Measurements from ENCODE around the gene SLC25A4. TPM values are rescaled to one million over a fixed set of nuclear protein-coding genes. Genes with fewer than 3 reads are reported as not detected.

SLC25A4 gene
- total RNA-seq, 2 experiments from 2014 or later, result 8.5 to 8.7 TPM

DNA sequence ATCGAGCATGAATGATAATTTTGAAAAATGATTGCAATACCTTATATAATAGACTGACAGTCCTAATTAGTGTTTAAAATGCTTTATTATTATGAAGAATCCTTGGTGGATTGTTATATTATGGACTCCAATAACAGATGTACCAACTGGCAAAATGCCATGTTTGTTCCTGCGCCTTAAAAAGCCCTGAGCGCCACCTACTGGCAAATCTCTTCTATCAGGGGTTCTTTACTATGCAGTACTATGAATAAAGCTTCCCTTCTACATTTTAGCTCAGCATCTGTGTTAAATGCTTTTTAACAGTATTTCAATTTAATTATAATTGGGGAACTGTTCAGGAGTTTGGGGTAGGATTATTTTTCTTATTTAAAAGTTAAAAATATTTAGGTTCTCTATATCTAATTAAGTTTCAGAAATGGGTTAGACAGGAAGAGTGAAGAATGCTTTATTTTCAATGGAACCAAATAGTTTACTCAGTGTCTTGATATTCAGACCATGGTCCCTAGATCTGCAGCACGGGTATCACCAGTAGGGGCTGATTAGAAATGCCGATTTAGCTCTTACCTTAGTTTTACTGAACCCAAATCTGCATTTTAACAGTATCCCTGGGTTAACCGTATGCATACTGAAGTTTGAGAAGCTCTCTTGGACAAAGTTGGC is 40.7 kb downstream of the SLC25A4 start:
- Mint-ChIP-seq H3K27me3 (no peaks in the 10 kb centered on the region), H3K9me3 (no peaks in the 10 kb centered on the region), H3K36me3 (ENCODE audit: low read depth) (peaks cover 20% of the 10 kb centered on the region), H3K27ac (no peak overlapping the region), H3K4me1 (ENCODE audit: low read depth) (peaks cover 33% of the 10 kb centered on the region), H3K4me3 (no peak overlapping the region)
- ChIA-PET CTCF (interaction anchor here (0.6 to 6.5 kb wide), 37 partner anchors 10 to 242 kb away, joined by 3 to 81 read pairs (median 4); partner anchors contain the start of genes SLC25A4 and UFSP2), POLR2A (interaction anchor here (0.7 kb wide), 1 partner anchor 21 kb away, joined by 3 read pairs; no protein-coding TSS in a partner anchor)
- TF ChIP-seq CTCF (IDR thresholded peaks at IDR 0.05), result peak; percentile 85
- intact Hi-C loops (cut with micrococcal nuclease), result no loop called here
- peak; percentile 60 for ATAC-seq
- peak; percentile 89 for DNase-seq

- H3K27ac Mint-ChIP-seq, result no peak overlapping the region
- peaks cover 33% of the 10 kb centered on the region for H3K36me3 Mint-ChIP-seq (ENCODE audit: low read depth)
- ChIA-PET POLR2A (interaction anchor here (1.2 kb wide), 2 partner anchors 11 to 17 kb away, joined by 3 read pairs; partner anchors contain the start of gene CFAP97), CTCF (interaction anchor here (1.3 to 6.5 kb wide), 5 partner anchors 11 to 411 kb away, joined by 3 to 81 read pairs (median 10); partner anchors contain the start of gene SLC25A4)
- H3K27me3 Mint-ChIP-seq, result no peaks in the 10 kb centered on the region
- intact Hi-C loops (cut with micrococcal nuclease), result no loop called here
- H3K9me3 Mint-ChIP-seq, result no peaks in the 10 kb centered on the region
- H3K4me3 Mint-ChIP-seq, result no peak overlapping the region
- H3K4me1 Mint-ChIP-seq (ENCODE audit: low read depth), result peaks cover 29% of the 10 kb centered on the region
- DNase-seq, result no peak
- ATAC-seq, result no peak
- no peak for TF ChIP-seq CTCF (IDR thresholded peaks at IDR 0.05)
Observed at GRCh38 chr4:185186769-185187168, 43.7 kb downstream of the SLC25A4 start.

DNA sequence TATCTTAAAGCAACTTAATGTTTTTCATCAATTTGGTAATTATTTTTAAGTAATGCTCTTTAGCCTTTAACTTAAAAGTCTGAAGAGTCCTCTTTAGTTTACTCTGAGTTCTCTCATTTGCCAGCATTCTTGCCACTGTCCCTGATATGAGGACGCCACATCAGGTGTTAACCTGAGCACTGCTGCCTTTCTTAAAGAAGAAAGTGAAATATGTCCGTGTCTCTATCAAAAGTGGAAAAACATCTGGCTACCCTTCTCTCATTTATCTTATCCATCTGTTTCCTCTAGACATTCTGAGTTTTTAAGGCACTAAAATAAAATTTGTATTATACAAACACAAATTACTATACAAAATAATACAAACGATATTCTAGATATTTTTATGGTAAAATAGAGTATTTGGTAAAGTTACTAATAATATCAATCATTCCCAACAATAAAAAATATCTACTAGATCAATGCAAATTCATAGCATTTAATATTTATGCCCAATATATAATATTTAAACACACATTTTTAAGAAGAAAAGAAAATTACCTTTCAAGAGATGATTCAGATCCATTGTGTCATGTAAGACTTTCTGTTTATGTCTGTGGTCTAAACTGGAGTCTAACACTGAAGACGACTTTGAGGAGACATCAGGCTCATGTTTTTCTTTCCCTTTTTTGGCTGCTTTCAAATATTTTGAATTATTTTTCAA is 46.7 kb downstream of the SLC25A4 start:
- no peaks in the 10 kb centered on the region for H3K9me3 Mint-ChIP-seq
- DNase-seq (no peak), ATAC-seq (no peak)
- no peak overlapping the region for H3K27ac Mint-ChIP-seq
- POLR2A ChIA-PET, result no interaction called here
- no peaks in the 10 kb centered on the region for H3K27me3 Mint-ChIP-seq
- intact Hi-C loops (cut with micrococcal nuclease), result loop anchor here (2.0 kb wide), 1 partner anchor 41 kb away; no protein-coding TSS in a partner anchor
- H3K4me3 Mint-ChIP-seq, result no peak overlapping the region
- TF ChIP-seq CTCF (IDR thresholded peaks at IDR 0.05), result no peak
- H3K4me1 Mint-ChIP-seq (ENCODE audit: low read depth), result peaks cover 34% of the 10 kb centered on the region
- peaks cover 32% of the 10 kb centered on the region for H3K36me3 Mint-ChIP-seq (ENCODE audit: low read depth)
- CTCF ChIA-PET, result no interaction called here

GRCh38 chr4:185190306-185190856 is 47.3 kb downstream of the SLC25A4 start:
- Mint-ChIP-seq H3K4me3 (no peak overlapping the region), H3K9me3 (no peaks in the 10 kb centered on the region), H3K4me1 (ENCODE audit: low read depth) (peaks cover 38% of the 10 kb centered on the region), H3K27ac (no peak overlapping the region), H3K36me3 (ENCODE audit: low read depth) (peaks cover 32% of the 10 kb centered on the region), H3K27me3 (no peaks in the 10 kb centered on the region)
- no peak for TF ChIP-seq CTCF (IDR thresholded peaks at IDR 0.05)
- ChIA-PET CTCF (interaction anchor here (0.6 kb wide), 1 partner anchor 94 kb away, joined by 3 read pairs; no protein-coding TSS in a partner anchor), POLR2A (no interaction called here)
- no peak for DNase-seq
- intact Hi-C loops (cut with micrococcal nuclease), result loop anchor here (2.0 kb wide), 1 partner anchor 42 kb away; no protein-coding TSS in a partner anchor
- no peak for ATAC-seq
